Endothelial cell of umbilical vein (primary cell): ENCODE results near the gene CCDC39. TPM values are rescaled to one million over a fixed set of nuclear protein-coding genes. Genes with fewer than 3 reads are reported as not detected.

Source experiments
- BruUV-seq: library from RNA; stranded (reverse); fragments of 400-500 nt; replicated peaks from 2 replicates; lab custom pipeline; 2021; lab: Mats Ljungman, UMichigan
- CTCF ChIA-PET: fragments of 300-600, 350-600 bp; sonication (Branson Sonifier 250); formaldehyde crosslinking; loops from one replicate; lab custom pipeline; 2021; ENCODE audit warnings: antibody characterized with exemption, inconsistent platforms; lab: Charles Lee
- POLR2A ChIA-PET: fragments of 300-600, 350-600 bp; sonication (Branson Sonifier 250); formaldehyde crosslinking; loops from one replicate; lab custom pipeline; 2021; ENCODE audit warnings: antibody characterized with exemption, inconsistent platforms; lab: Charles Lee
- DNase-seq: peaks from one replicate; pipeline ENCODE4 v3.0.0-alpha.2; 2011; ENCODE audit warnings: low read depth, low spot score
- FAIRE-seq: peaks from 2 replicates; lab custom pipeline; 2011; peaks lifted over from hg19 to GRCh38; lab: Jason Lieb, UNC
- H2AFZ ChIP-seq: 2 replicates; pipeline ENCODE4 v1.6.0; 2012; ENCODE audit warnings: low read depth, low read length, control low read depth, inconsistent platforms
- H3K27ac ChIP-seq: 2 replicates; pipeline ENCODE4 v1.5.1; 2011; ENCODE audit warnings: low read depth, mild to moderate bottlenecking, control low read depth, low read length, moderate library complexity; ENCODE audit not compliant: insufficient read depth
- H3K27me3 ChIP-seq, 2 experiments: 2 replicates each; pipeline versions ENCODE4 v1.6.0 to v1.6.1; 2011; ENCODE audit warnings: low read length in 2 of 2, mixed read lengths in 1 of 2; ENCODE audit not compliant: control insufficient read depth in 2 of 2, insufficient read depth in 2 of 2
- H3K36me3 ChIP-seq, 2 experiments: 2 replicates in 1 of 2; 3 replicates in 1 of 2; pipeline ENCODE4 v1.5.1; 2011; ENCODE audit warnings: low read length in 2 of 2, mild to moderate bottlenecking in 1 of 2, moderate library complexity in 1 of 2; ENCODE audit not compliant: control insufficient read depth in 2 of 2, insufficient read depth in 2 of 2; ENCODE audit errors: extremely low read depth in 1 of 2
- H3K4me1 ChIP-seq: 3 replicates; pipeline ENCODE4 v1.5.1; 2011; ENCODE audit warnings: mild to moderate bottlenecking, low read length; ENCODE audit not compliant: control insufficient read depth, insufficient read depth; ENCODE audit errors: extremely low read depth
- H3K4me2 ChIP-seq: 2 replicates; pipeline ENCODE4 v1.6.1; 2011; ENCODE audit warnings: low read length, control low read depth, mixed read lengths; ENCODE audit not compliant: insufficient read depth
- H3K4me3 ChIP-seq, 3 experiments: fragments of 200-600 bp in 1 of 3; sonication (generic), shearing (Covaris generic) in 1 of 3; replicated peaks in 1 of 3; 2 replicates each; pipeline ENCODE4 v1.5.1; 2011 to 2016; ENCODE audit warnings: control low read depth in 3 of 3, low read length in 3 of 3, mild to moderate bottlenecking in 2 of 3, inconsistent platforms in 1 of 3, low read depth in 1 of 3, moderate library complexity in 1 of 3; ENCODE audit not compliant: insufficient read depth in 1 of 3
- H3K79me2 ChIP-seq: 2 replicates; pipeline ENCODE4 v1.6.0; 2012; ENCODE audit warnings: low read length, inconsistent platforms; ENCODE audit not compliant: control insufficient read depth, insufficient read depth
- H3K9ac ChIP-seq: replicated peaks from 2 replicates; pipeline ENCODE3; 2011; ENCODE audit warnings: low read length, control low read depth; ENCODE audit not compliant: insufficient read depth; ENCODE audit errors: extremely low read depth
- H3K9me1 ChIP-seq: replicated peaks from 3 replicates; pipeline ENCODE4 v1.6.0; 2011; ENCODE audit warnings: mild to moderate bottlenecking, low read length; ENCODE audit not compliant: control insufficient read depth, insufficient read depth; ENCODE audit errors: extremely low read depth
- H3K9me3 ChIP-seq: replicated peaks from 2 replicates; pipeline ENCODE4 v1.5.1; 2012; ENCODE audit warnings: low read length, inconsistent platforms; ENCODE audit not compliant: control insufficient read depth, insufficient read depth
- H4K20me1 ChIP-seq: replicated peaks from 2 replicates; pipeline ENCODE3; 2011; ENCODE audit warnings: mild to moderate bottlenecking, low read length; ENCODE audit not compliant: control insufficient read depth, insufficient read depth; ENCODE audit errors: extremely low read depth
- GATA2 ChIP-seq: IDR thresholded peaks from 2 replicates; pipeline ENCODE4 v1.7.0; 2011; ENCODE audit warnings: low read depth, mild to moderate bottlenecking, moderate library complexity, mixed read lengths, low read length; ENCODE audit not compliant: insufficient read length, insufficient read depth
- MYC ChIP-seq: IDR thresholded peaks from one replicate; pipeline ENCODE4 v1.6.1; 2011; ENCODE audit warnings: mild to moderate bottlenecking, low read depth, low read length
- POLR2AphosphoS5 ChIP-seq: IDR thresholded peaks from 2 replicates; pipeline ENCODE4 v1.6.1; 2012; ENCODE audit warnings: low read depth, mild to moderate bottlenecking, control low read depth, low read length, moderate library complexity; ENCODE audit not compliant: insufficient read depth
- dilution Hi-C: fragments of 300-500 bp; cut with MboI; formaldehyde crosslinking; loops from one replicate; pipeline ENCODE4 v1.15.0; 2019; ENCODE audit warnings: low sequenced_read_pairs; ENCODE audit not compliant: extremely low pct_ligation_motif_present
- intact Hi-C: fragments of 100-400 bp; cut with micrococcal nuclease; formaldehyde crosslinking; loops from one replicate; pipeline ENCODE4 v1.10.0; 2022
- polyA plus RNA-seq, 4 experiments: library from polyadenylated mRNA; depleted of rRNA in 3 of 4; stranded (reverse) in 3 of 4; unstranded in 1 of 4; fragments of >200 nt; gene quantifications; 2 replicates each; pipeline versions ENCODE4 v1.2.1 to v1.2.3, GENCODE V29; 2011 to 2012; ENCODE audit warnings: missing spikeins in 1 of 4
- total RNA-seq: library from RNA; stranded (reverse); gene quantifications from 2 replicates; pipeline ENCODE4 v1.2.3, GENCODE V29; 2021
- TF ChIP-seq, protein P1 (sequence below), 2 donors: IDR thresholded peaks; 1 replicate in 1 of 2; 2 replicates in 1 of 2; pipeline ENCODE4 v1.5.1; 2011; ENCODE audit warnings: low read length in 2 of 2, mild to moderate bottlenecking in 2 of 2, moderate library complexity in 2 of 2, control low read depth in 1 of 2, inconsistent platforms in 1 of 2, low read depth in 1 of 2; ENCODE audit not compliant: insufficient read depth in 1 of 2; ENCODE audit errors: extremely low read depth in 1 of 2
- TF ChIP-seq, protein P2 (sequence below): IDR thresholded peaks from 2 replicates; pipeline ENCODE4 v1.6.1; 2011; ENCODE audit not compliant: insufficient read depth, insufficient read length

CCDC39 gene
- total and polyA plus RNA-seq, 2 donors (not counting 3 experiments of a cell fraction or from before 2014, with no cell fraction given) = not detected

DNA sequence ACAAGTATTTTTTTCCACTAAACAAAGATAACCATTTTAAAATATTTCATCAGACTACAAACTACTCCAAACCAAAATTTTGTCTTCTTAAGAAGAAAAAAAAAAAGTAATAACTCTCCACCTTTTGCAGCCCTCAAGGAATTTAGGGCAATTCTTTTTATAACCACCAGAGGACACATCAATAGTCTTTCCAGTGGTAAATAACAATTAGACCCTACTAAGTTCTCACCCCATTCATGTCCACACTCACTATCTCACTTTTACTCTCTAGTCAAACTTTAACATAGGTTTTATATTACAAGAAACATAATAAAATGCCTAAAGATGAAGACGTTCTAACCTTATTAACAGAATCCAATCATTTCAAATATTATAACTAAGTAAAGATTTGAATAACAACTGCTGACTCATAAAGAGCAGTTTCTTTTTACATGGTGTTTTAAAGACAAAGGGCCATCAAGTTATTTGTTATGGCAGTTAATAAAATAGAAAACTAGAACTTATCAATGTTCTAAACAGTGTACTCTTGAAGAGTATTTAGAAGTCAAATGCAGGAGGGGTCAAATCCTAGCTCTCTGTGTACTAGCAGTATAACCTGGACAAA is 33.0 kb downstream of the CCDC39 start:
- intact Hi-C loops (no loop called here), dilution Hi-C loops (no loop called here)
- Histone ChIP-seq H3K27ac (no peak overlapping the region), H2AFZ (no peak overlapping the region), H3K4me2 (no peak overlapping the region), H3K9me1 (no peaks in the 10 kb centered on the region), H3K9me3 (no peaks in the 10 kb centered on the region), H3K4me3 (no peak overlapping the region), H3K9ac (no peak overlapping the region), H3K36me3 (no peaks in the 10 kb centered on the region), H3K4me1 (no peaks in the 10 kb centered on the region), H3K27me3 (peaks cover 0 to 2% of the 10 kb centered on the region in 2 experiments), H3K79me2 (no peaks in the 10 kb centered on the region), H4K20me1 (no peaks in the 10 kb centered on the region)
- TF ChIP-seq, protein P1, sequence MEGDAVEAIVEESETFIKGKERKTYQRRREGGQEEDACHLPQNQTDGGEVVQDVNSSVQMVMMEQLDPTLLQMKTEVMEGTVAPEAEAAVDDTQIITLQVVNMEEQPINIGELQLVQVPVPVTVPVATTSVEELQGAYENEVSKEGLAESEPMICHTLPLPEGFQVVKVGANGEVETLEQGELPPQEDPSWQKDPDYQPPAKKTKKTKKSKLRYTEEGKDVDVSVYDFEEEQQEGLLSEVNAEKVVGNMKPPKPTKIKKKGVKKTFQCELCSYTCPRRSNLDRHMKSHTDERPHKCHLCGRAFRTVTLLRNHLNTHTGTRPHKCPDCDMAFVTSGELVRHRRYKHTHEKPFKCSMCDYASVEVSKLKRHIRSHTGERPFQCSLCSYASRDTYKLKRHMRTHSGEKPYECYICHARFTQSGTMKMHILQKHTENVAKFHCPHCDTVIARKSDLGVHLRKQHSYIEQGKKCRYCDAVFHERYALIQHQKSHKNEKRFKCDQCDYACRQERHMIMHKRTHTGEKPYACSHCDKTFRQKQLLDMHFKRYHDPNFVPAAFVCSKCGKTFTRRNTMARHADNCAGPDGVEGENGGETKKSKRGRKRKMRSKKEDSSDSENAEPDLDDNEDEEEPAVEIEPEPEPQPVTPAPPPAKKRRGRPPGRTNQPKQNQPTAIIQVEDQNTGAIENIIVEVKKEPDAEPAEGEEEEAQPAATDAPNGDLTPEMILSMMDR (IDR thresholded peaks at IDR 0.05; ENCODE audit: extremely low read depth in 1 of 2, insufficient read depth in 1 of 2, low read depth in 1 of 2, low read length in 2 of 2) = peak in 1 of 2 donors; percentile 7
- no peak for TF ChIP-seq MYC
- CTCF ChIA-PET = interaction anchor here (0.9 to 2.1 kb wide), 6 partner anchors 14 to 795 kb away, joined by 3 to 9 read pairs (median 4); no protein-coding TSS in a partner anchor
- BruUV-seq = no TSS peak
- FAIRE-seq (no peak), DNase-seq (peak; percentile 2)
- POLR2A ChIA-PET = no interaction called here

DNA sequence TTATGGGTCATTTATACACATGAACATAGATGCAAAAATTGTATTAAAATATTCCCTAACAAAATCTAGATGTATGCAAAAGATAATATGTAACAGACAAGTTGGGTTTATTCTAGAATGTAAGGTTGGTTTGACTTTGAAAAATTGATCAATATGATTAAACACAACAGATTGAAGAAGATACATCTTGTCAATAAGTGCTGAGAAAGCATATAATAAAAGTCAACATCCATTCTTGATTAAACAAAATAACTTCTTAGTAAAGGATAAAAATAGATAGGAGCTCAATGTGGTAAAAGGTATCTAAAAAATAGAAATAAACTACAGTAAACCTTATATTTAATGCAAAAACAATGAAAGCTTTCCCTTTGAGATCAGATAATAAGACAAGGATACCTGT is 38.3 kb downstream of the CCDC39 start:
- no peak overlapping the region for H3K27ac ChIP-seq
- H3K27me3 ChIP-seq = peaks cover 0 to 2% of the 10 kb centered on the region in 2 experiments
- ChIA-PET POLR2A (no interaction called here), CTCF (no interaction called here)
- no TSS peak for BruUV-seq
- no peak overlapping the region for H3K4me2 ChIP-seq
- H2AFZ ChIP-seq = no peak overlapping the region
- H3K79me2 ChIP-seq = no peaks in the 10 kb centered on the region
- intact Hi-C loops = no loop called here
- FAIRE-seq = no peak
- H3K4me3 ChIP-seq = no peak overlapping the region
- DNase-seq = no peak
- no peaks in the 10 kb centered on the region for H3K4me1 ChIP-seq
- dilution Hi-C loops = no loop called here
- H3K9me3 ChIP-seq = no peaks in the 10 kb centered on the region
- no peak overlapping the region for H3K9ac ChIP-seq
- TF ChIP-seq POLR2AphosphoS5 (no peak), GATA2 (no peak)
- TF ChIP-seq, protein P2, sequence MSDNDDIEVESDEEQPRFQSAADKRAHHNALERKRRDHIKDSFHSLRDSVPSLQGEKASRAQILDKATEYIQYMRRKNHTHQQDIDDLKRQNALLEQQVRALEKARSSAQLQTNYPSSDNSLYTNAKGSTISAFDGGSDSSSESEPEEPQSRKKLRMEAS = no peak
- H3K36me3 ChIP-seq = no peaks in the 10 kb centered on the region
- no peaks in the 10 kb centered on the region for H4K20me1 ChIP-seq
- no peaks in the 10 kb centered on the region for H3K9me1 ChIP-seq
